Keratinocyte (primary cell): ENCODE data around the gene CDX2.

Experiments used
- EZH2 ChIP-seq: IDR thresholded peaks from one replicate; pipeline ENCODE4 v1.6.1; 2012; ENCODE audit warnings: inconsistent platforms, mild to moderate bottlenecking, low read length, moderate library complexity
- TF ChIP-seq, protein P1 (sequence below), 3 experiments: IDR thresholded peaks in 1 of 3; conservative IDR thresholded peaks in 1 of 3; optimal IDR thresholded peaks in 1 of 3; 2 replicates in 2 of 3; 3 replicates in 1 of 3; pipeline versions ENCODE3 to v1.5.1; 2011; ENCODE audit warnings: low read length in 3 of 3, mild to moderate bottlenecking in 3 of 3, moderate library complexity in 2 of 3, control low read depth in 1 of 3, inconsistent platforms in 1 of 3; ENCODE audit not compliant: insufficient read depth in 2 of 3; ENCODE audit errors: extremely low read depth in 1 of 3

DNA sequence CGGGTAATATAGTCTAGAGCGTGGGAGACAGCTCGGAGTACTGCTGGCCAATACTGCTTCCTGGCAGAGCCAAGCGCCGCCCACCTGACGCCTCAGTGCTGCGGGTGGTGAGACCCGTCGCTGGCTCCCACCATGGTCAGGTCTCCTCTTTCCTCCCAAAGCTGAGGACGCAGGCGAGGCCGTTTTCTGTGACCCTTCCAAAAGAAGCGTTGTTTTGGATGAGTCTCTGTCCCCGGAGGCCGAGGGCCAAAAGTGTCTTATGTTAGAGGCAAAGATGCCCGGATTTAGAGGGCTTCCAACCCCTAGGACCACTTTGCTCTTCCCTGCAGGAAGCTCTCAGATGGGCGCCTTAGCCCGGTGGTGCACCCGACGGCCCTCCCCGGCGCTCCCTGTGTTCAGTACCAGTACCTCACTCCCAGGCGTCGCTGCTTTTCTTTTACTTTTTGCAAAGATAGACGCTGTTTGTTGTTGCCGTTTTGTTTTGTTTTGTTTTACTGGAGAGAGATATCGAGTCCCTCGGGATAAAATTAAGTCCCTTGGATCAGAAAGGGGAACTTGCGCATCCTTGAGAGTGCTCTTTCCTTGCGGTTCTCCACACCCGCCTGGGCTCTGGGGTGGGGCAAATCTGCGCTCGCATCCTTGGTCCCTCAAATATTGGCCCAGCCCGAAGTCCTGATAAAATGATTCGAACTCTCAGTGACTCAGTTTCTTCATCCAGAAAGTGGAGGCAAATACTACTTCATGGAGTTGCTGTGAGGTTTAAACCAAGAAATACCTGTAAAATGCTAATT lies 42.3 kb downstream of the CDX2 start:
- TF ChIP-seq, protein P1, sequence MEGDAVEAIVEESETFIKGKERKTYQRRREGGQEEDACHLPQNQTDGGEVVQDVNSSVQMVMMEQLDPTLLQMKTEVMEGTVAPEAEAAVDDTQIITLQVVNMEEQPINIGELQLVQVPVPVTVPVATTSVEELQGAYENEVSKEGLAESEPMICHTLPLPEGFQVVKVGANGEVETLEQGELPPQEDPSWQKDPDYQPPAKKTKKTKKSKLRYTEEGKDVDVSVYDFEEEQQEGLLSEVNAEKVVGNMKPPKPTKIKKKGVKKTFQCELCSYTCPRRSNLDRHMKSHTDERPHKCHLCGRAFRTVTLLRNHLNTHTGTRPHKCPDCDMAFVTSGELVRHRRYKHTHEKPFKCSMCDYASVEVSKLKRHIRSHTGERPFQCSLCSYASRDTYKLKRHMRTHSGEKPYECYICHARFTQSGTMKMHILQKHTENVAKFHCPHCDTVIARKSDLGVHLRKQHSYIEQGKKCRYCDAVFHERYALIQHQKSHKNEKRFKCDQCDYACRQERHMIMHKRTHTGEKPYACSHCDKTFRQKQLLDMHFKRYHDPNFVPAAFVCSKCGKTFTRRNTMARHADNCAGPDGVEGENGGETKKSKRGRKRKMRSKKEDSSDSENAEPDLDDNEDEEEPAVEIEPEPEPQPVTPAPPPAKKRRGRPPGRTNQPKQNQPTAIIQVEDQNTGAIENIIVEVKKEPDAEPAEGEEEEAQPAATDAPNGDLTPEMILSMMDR (optimal IDR thresholded peaks at IDR 0.05 in 1 of 3, IDR thresholded peaks at IDR 0.05 in 1 of 3, conservative IDR thresholded peaks at IDR 0.05 in 1 of 3; ENCODE audit: extremely low read depth in 1 of 3, insufficient read depth in 2 of 3, low read length in 3 of 3) = no peak
- TF ChIP-seq EZH2 = peak; percentile 75
